AG04449 (cell line): ENCODE results near the gene CD79B.

Experiments used
- CTCF ChIA-PET: fragments of 350-600 bp; formaldehyde crosslinking; extraction: SDS; loops from one replicate; lab custom pipeline; 2021; ENCODE audit warnings: antibody characterized with exemption; lab: Yijun Ruan, JAX
- POLR2A ChIA-PET: fragments of 400-600, 350-600 bp; formaldehyde crosslinking; extraction: SDS; loops from one replicate; lab custom pipeline; 2020; ENCODE audit warnings: antibody characterized with exemption, inconsistent platforms; lab: Yijun Ruan, JAX
- DNase-seq: peaks from one replicate; pipeline ENCODE4 v3.0.0-alpha.2; 2010; ENCODE audit warnings: low read depth, low spot score
- H3K4me3 ChIP-seq: 2 replicates; pipeline ENCODE4 v1.5.1; 2011; ENCODE audit warnings: low read depth, mild to moderate bottlenecking, control low read depth, low read length
- CTCF ChIP-seq: IDR thresholded peaks from one replicate; pipeline ENCODE4 v1.5.1; 2011; ENCODE audit warnings: mild to moderate bottlenecking, moderate library complexity, low read length, control low read depth, inconsistent platforms; ENCODE audit not compliant: insufficient read depth; ENCODE audit errors: missing control alignments

CD79B gene

GRCh38 chr17:63949576-63950250 is 17.6 kb upstream of the CD79B start:
- CTCF ChIA-PET: interaction anchor here (1.1 to 2.5 kb wide), 8 partner anchors 8 to 183 kb away, joined by 3 to 11 read pairs (median 5); partner anchors contain the start of gene GH1
- TF ChIP-seq CTCF: no peak
- DNase-seq: no peak
- H3K4me3 ChIP-seq: no peak overlapping the region
- POLR2A ChIA-PET: no interaction called here

GRCh38 chr17:63948521-63948920 is 16.4 kb upstream of the CD79B start:
- TF ChIP-seq CTCF: no peak
- ChIA-PET POLR2A (no interaction called here), CTCF (interaction anchor here (1.3 to 2.5 kb wide), 2 partner anchors 10 to 76 kb away, joined by 3 to 7 read pairs; no protein-coding TSS in a partner anchor)
- DNase-seq: no peak
- H3K4me3 ChIP-seq: no peak overlapping the region

GRCh38 chr17:63947711-63948330 is 15.7 kb upstream of the CD79B start:
- CTCF ChIA-PET: interaction anchor here (1.0 to 3.0 kb wide), 16 partner anchors 9 to 187 kb away, joined by 3 to 53 read pairs (median 10); partner anchors contain the start of genes CSHL1 and GH1
- no peak for TF ChIP-seq CTCF
- no peak for DNase-seq
- POLR2A ChIA-PET: no interaction called here
- no peak overlapping the region for H3K4me3 ChIP-seq

GRCh38 chr17:63946440-63947363 is 14.6 kb upstream of the CD79B start:
- ChIA-PET CTCF (interaction anchor here (0.8 to 3.0 kb wide), 40 partner anchors 9 to 288 kb away, joined by 3 to 53 read pairs (median 6); partner anchors contain the start of genes CSHL1, ERN1, GH1 and PRR29), POLR2A (no interaction called here)
- H3K4me3 ChIP-seq: no peak overlapping the region
- DNase-seq: no peak
- TF ChIP-seq CTCF: peak; percentile 77

- no peak for DNase-seq
- no peak overlapping the region for H3K4me3 ChIP-seq
- ChIA-PET POLR2A (no interaction called here), CTCF (interaction anchor here (0.8 to 3.0 kb wide), 36 partner anchors 9 to 289 kb away, joined by 3 to 53 read pairs (median 6); partner anchors contain the start of genes CSHL1, ERN1, GH1 and PRR29)
- no peak for TF ChIP-seq CTCF
Measured at GRCh38 chr17:63945784-63946439, 13.8 kb upstream of the CD79B start.
